ENCODE results near the gene CCDC175. TPM values are rescaled to one million over a fixed set of nuclear protein-coding genes. Genes with fewer than 3 reads are reported as not detected.

The CCDC175 gene
- total RNA-seq, 1 donor from 2014 or later: not detected

Other genes with a start within 250 kb of the CCDC175 start
- 1.6 and 1.9 TPM in 2 replicates for gene GPR135, start 111.4 kb downstream of the CCDC175 start, total RNA-seq
- gene L3HYPDH, start 92.4 kb downstream of the CCDC175 start, total RNA-seq: 12.4 and 15.2 TPM in 2 replicates
- 29.0 and 29.1 TPM in 2 replicates for gene JKAMP, start 92.3 kb downstream of the CCDC175 start, total RNA-seq

Measured in T-helper 2 cell treated with Interferon-gamma antibody and Interleukin-4, amounts not matched to agents 100 ng/mL and 5 ng/mL, for 36 hours (primary cell).